ENCODE results near the gene TICRR. TPM values are rescaled to one million over a fixed set of nuclear protein-coding genes. Genes with fewer than 3 reads are reported as not detected.

TICRR gene
- total and polyA plus RNA-seq, 2 of the 13 experiments (the other 11 are each of a cell fraction or from before 2014, with no cell fraction given), result 4.1 to 14.3 TPM

GRCh38 chr15:89575656-89576416, 567 bp downstream of the TICRR start (continued):
- no peak for TF ChIP-seq ZNF142 (CRISPR knock-in tag; IDR thresholded peaks at IDR 0.05)
- no peak for TF ChIP-seq JARID2 (CRISPR knock-in tag; IDR thresholded peaks at IDR 0.05; ENCODE audit: insufficient replicate concordance)
- peak; percentile 55; the same call in 1 of the 2 replicates for TF ChIP-seq ZNF768 (CRISPR knock-in tag; IDR thresholded peaks at IDR 0.05)
- TF ChIP-seq GMEB1 (CRISPR knock-in tag; IDR thresholded peaks at IDR 0.05; ENCODE audit: borderline replicate concordance), result no peak
- TF ChIP-seq ZNF660 (CRISPR knock-in tag; IDR thresholded peaks at IDR 0.05; ENCODE audit: borderline replicate concordance, low read depth), result no peak
- no peak for TF ChIP-seq ZNF441 (CRISPR knock-in tag; IDR thresholded peaks at IDR 0.05; ENCODE audit: borderline replicate concordance)
- TF ChIP-seq TIGD3 (CRISPR knock-in tag; IDR thresholded peaks at IDR 0.05; ENCODE audit: borderline replicate concordance), result no peak
- TF ChIP-seq ISL2 (CRISPR knock-in tag; IDR thresholded peaks at IDR 0.05), result no peak
- TF ChIP-seq ZSCAN9 (CRISPR knock-in tag; IDR thresholded peaks at IDR 0.05; ENCODE audit: borderline replicate concordance), result no peak
- TF ChIP-seq MXI1 (IDR thresholded peaks at IDR 0.05; ENCODE audit: borderline replicate concordance, low read depth, low read length), result peak; percentile 0; the same call in 1 of the 3 replicates
- TF ChIP-seq ZNF292 (CRISPR knock-in tag; IDR thresholded peaks at IDR 0.05; ENCODE audit: borderline replicate concordance, low read depth), result no peak; the same call in 1 of the 2 replicates
- TF ChIP-seq ZC3H13 (CRISPR knock-in tag; IDR thresholded peaks at IDR 0.05), result no peak
- no peak for TF ChIP-seq DBP (CRISPR knock-in tag; IDR thresholded peaks at IDR 0.05; ENCODE audit: not compliant biosample characterization)
- no peak for TF ChIP-seq JUN (CRISPR knock-in tag; IDR thresholded peaks at IDR 0.05)
- no peak for TF ChIP-seq CSRNP1 (CRISPR knock-in tag; IDR thresholded peaks at IDR 0.05)
- TF ChIP-seq SIN3A (IDR thresholded peaks at IDR 0.05; ENCODE audit: borderline replicate concordance, low read depth, low read length), result no peak
